ENCODE data around the gene GTF2H2.
"Not testable (repeated sequence)": the region's sequence is repeated elsewhere in the genome, so short reads cannot be mapped to it uniquely, and the experiment has no call there.

- TF ChIP-seq, protein P1, sequence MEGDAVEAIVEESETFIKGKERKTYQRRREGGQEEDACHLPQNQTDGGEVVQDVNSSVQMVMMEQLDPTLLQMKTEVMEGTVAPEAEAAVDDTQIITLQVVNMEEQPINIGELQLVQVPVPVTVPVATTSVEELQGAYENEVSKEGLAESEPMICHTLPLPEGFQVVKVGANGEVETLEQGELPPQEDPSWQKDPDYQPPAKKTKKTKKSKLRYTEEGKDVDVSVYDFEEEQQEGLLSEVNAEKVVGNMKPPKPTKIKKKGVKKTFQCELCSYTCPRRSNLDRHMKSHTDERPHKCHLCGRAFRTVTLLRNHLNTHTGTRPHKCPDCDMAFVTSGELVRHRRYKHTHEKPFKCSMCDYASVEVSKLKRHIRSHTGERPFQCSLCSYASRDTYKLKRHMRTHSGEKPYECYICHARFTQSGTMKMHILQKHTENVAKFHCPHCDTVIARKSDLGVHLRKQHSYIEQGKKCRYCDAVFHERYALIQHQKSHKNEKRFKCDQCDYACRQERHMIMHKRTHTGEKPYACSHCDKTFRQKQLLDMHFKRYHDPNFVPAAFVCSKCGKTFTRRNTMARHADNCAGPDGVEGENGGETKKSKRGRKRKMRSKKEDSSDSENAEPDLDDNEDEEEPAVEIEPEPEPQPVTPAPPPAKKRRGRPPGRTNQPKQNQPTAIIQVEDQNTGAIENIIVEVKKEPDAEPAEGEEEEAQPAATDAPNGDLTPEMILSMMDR (IDR thresholded peaks at IDR 0.05; ENCODE audit: poor library complexity): not testable (repeated sequence)
- not testable (repeated sequence) for TF ChIP-seq EZH2phosphoT487 (IDR thresholded peaks at IDR 0.05; ENCODE audit: low read depth, severe bottlenecking, unreplicated experiment)
Observed at GRCh38 chr5:71084280-71085063, 17.0 kb upstream of the GTF2H2 start.

Data from hepatocyte (in vitro differentiated cells).